SK-N-SH (cell line): ENCODE data around the gene SCN4B. TPM values are rescaled to one million over a fixed set of nuclear protein-coding genes. Genes with fewer than 3 reads are reported as not detected.

Experiments
- CTCF ChIA-PET: fragments of 300-600, 350-600 bp; formaldehyde crosslinking; extraction: SDS; loops from one replicate; lab custom pipeline; 2021; lab: Yijun Ruan, JAX
- POLR2A ChIA-PET: fragments of 350-600 bp; sonication (Branson Sonifier 250); formaldehyde crosslinking; extraction: SDS; loops from one replicate; lab custom pipeline; 2020; ENCODE audit warnings: antibody characterized with exemption, inconsistent platforms; lab: Yijun Ruan, JAX
- DNase-seq: peaks from one replicate; pipeline ENCODE4 v3.0.0; 2012
- H2AFZ ChIP-seq: fragments of 200-600 bp; sonication (generic); 2 replicates; pipeline ENCODE4 v1.8.1; 2016; ENCODE audit warnings: antibody characterized with exemption, mild to moderate bottlenecking, low read depth
- H3F3A ChIP-seq: fragments of 200-600 bp; sonication (generic); replicated peaks from 2 replicates; pipeline ENCODE3; 2016; ENCODE audit warnings: antibody characterized with exemption, mild to moderate bottlenecking; ENCODE audit not compliant: insufficient read depth
- H3K27ac ChIP-seq, 2 experiments: fragments of 200-500 bp in 1 of 2; fragments of 200-600 bp in 1 of 2; sonication (Bioruptor generic) in 1 of 2; sonication (generic), shearing (Covaris generic) in 1 of 2; 2 replicates each; pipeline versions ENCODE4 v1.5.1 to v1.6.1; 2014 to 2016; ENCODE audit warnings: low read depth in 2 of 2, inconsistent platforms in 1 of 2, low read length in 1 of 2, mild to moderate bottlenecking in 1 of 2, mixed read lengths in 1 of 2
- H3K27me3 ChIP-seq: fragments of 200-600 bp; sonication (generic), shearing (Covaris generic); 2 replicates; pipeline ENCODE4 v1.6.1; 2016; ENCODE audit warnings: mixed run types; ENCODE audit not compliant: insufficient read depth
- H3K36me3 ChIP-seq, 2 experiments: fragments of 200-500 bp in 1 of 2; fragments of 200-600 bp in 1 of 2; sonication (Bioruptor generic) in 1 of 2; sonication (generic) in 1 of 2; replicated peaks in 1 of 2; 2 replicates each; pipeline versions ENCODE3 to v1.5.1; 2014 to 2016; ENCODE audit warnings: low read length in 1 of 2, mild to moderate bottlenecking in 1 of 2; ENCODE audit not compliant: insufficient read depth in 2 of 2, control insufficient read depth in 1 of 2
- H3K4me1 ChIP-seq, 2 experiments: fragments of 200-500 bp in 1 of 2; fragments of 200-600 bp in 1 of 2; sonication (Bioruptor generic) in 1 of 2; sonication (generic), shearing (Covaris generic) in 1 of 2; 2 replicates each; pipeline versions ENCODE4 v1.5.1 to v1.6.1; 2014 to 2016; ENCODE audit warnings: low read depth in 1 of 2, low read length in 1 of 2, mixed run types in 1 of 2; ENCODE audit not compliant: insufficient read depth in 2 of 2, control insufficient read depth in 1 of 2
- H3K4me2 ChIP-seq: fragments of 200-600 bp; sonication (generic), shearing (Covaris generic); 2 replicates; pipeline ENCODE4 v1.6.1; 2017; ENCODE audit warnings: mixed run types
- H3K4me3 ChIP-seq, 2 experiments: fragments of 200-500 bp in 1 of 2; fragments of 200-600 bp in 1 of 2; sonication (Bioruptor generic) in 1 of 2; sonication (generic), shearing (Covaris generic) in 1 of 2; 2 replicates each; pipeline versions ENCODE4 v1.5.1 to v1.8.1; 2014 to 2016; ENCODE audit warnings: low read depth in 2 of 2, inconsistent platforms in 1 of 2, low read length in 1 of 2, mild to moderate bottlenecking in 1 of 2, mixed read lengths in 1 of 2, moderate library complexity in 1 of 2
- H3K79me2 ChIP-seq: fragments of 200-600 bp; sonication (generic); 2 replicates; pipeline ENCODE4 v1.8.1; 2017; ENCODE audit warnings: mild to moderate bottlenecking; ENCODE audit not compliant: insufficient read depth
- H3K9ac ChIP-seq: fragments of 200-600 bp; sonication (generic); 2 replicates; pipeline ENCODE4 v1.6.1; 2017; ENCODE audit warnings: mixed run types
- H3K9me2 ChIP-seq: fragments of 200-600 bp; sonication (generic); 2 replicates; pipeline ENCODE4 v1.6.1; 2017; ENCODE audit warnings: mixed run types
- H3K9me3 ChIP-seq: fragments of 200-600 bp; sonication (generic); 2 replicates; pipeline ENCODE4 v1.6.1; 2017; ENCODE audit warnings: mixed run types, mild to moderate bottlenecking, moderate library complexity
- H4K20me1 ChIP-seq: fragments of 200-600 bp; sonication (generic); 2 replicates; pipeline ENCODE4 v1.6.1; 2017; ENCODE audit warnings: mild to moderate bottlenecking, mixed run types; ENCODE audit not compliant: insufficient read depth
- ELF1 ChIP-seq: IDR thresholded peaks from 2 replicates; pipeline ENCODE4 v1.4.0; 2012
- EP300 ChIP-seq, 2 experiments: IDR thresholded peaks; 2 replicates each; pipeline versions ENCODE4 v1.4.0 to v1.6.1; 2012; ENCODE audit warnings: borderline replicate concordance in 1 of 2, low read depth in 1 of 2, low read length in 1 of 2
- EZH2phosphoT487 ChIP-seq: fragments of 200-600 bp; sonication (generic); IDR thresholded peaks from 2 replicates; pipeline ENCODE4 v1.6.1; 2017; ENCODE audit warnings: low read depth, mixed run types, mild to moderate bottlenecking, antibody characterized with exemption, moderate library complexity, borderline replicate concordance
- FOSL2 ChIP-seq: IDR thresholded peaks from 2 replicates; pipeline ENCODE4 v1.4.0; 2012; ENCODE audit warnings: low read depth, mild to moderate bottlenecking, moderate library complexity, borderline replicate concordance
- FOXM1 ChIP-seq: IDR thresholded peaks from 2 replicates; pipeline ENCODE4 v1.4.0; 2012; ENCODE audit warnings: low read depth, mild to moderate bottlenecking
- GABPA ChIP-seq: IDR thresholded peaks from 2 replicates; pipeline ENCODE4 v1.4.0; 2012; ENCODE audit warnings: low read depth, mild to moderate bottlenecking
- MXI1 ChIP-seq: IDR thresholded peaks from 2 replicates; pipeline ENCODE4 v1.6.1; 2012; ENCODE audit warnings: mild to moderate bottlenecking, low read depth, low read length, improper control_type of control experiment
- NFIC ChIP-seq: IDR thresholded peaks from 2 replicates; pipeline ENCODE4 v1.4.0; 2012; ENCODE audit warnings: borderline replicate concordance
- POLR2AphosphoS5 ChIP-seq: IDR thresholded peaks from 2 replicates; pipeline ENCODE4 v1.6.1; 2012; ENCODE audit warnings: low read depth, low read length
- RAD21 ChIP-seq: IDR thresholded peaks from 2 replicates; pipeline ENCODE4 v1.6.1; 2012; ENCODE audit warnings: mild to moderate bottlenecking, low read length
- RCOR1 ChIP-seq: fragments of 150-350 bp; IDR thresholded peaks from 2 replicates; pipeline ENCODE4 v1.6.1; 2017; ENCODE audit warnings: antibody characterized with exemption, low read length
- RXRA ChIP-seq: IDR thresholded peaks from 2 replicates; pipeline ENCODE4 v1.4.0; 2012; ENCODE audit warnings: low read depth, mild to moderate bottlenecking, borderline replicate concordance
- SMC3 ChIP-seq: IDR thresholded peaks from 2 replicates; pipeline ENCODE4 v1.6.1; 2012; ENCODE audit warnings: low read depth, low read length, improper control_type of control experiment
- TAF1 ChIP-seq: IDR thresholded peaks from 2 replicates; pipeline ENCODE4 v1.6.1; 2012; ENCODE audit warnings: low read depth, mild to moderate bottlenecking, low read length, moderate library complexity, borderline replicate concordance
- TCF12 ChIP-seq: IDR thresholded peaks from 2 replicates; pipeline ENCODE4 v1.4.0; 2012
- YY1 ChIP-seq: IDR thresholded peaks from 2 replicates; pipeline ENCODE4 v1.4.0; 2012; ENCODE audit warnings: low read depth, mild to moderate bottlenecking
- WGBS: methylation state at CpG from one replicate; pipeline ENCODE4 v1.1.6; 2017; ENCODE audit warnings: low lambda C conversion rate; 5-methylcytosine and 5-hydroxymethylcytosine counted together
- polyA plus RNA-seq, 3 experiments: library from polyadenylated mRNA; depleted of rRNA; stranded (reverse); fragments of >200 nt; gene quantifications; 2 replicates each; pipeline ENCODE4 v1.2.3, GENCODE V29; 2012
- TF ChIP-seq, protein P1 (sequence below): IDR thresholded peaks from 2 replicates; pipeline ENCODE4 v1.4.0; 2012; ENCODE audit warnings: low read depth, borderline replicate concordance
- TF ChIP-seq, protein P2 (sequence below): fragments of 150-350 bp; IDR thresholded peaks from 2 replicates; pipeline ENCODE4 v1.6.1; 2016; ENCODE audit warnings: mild to moderate bottlenecking, low read depth, low read length
- TF ChIP-seq, protein P3 (sequence below): IDR thresholded peaks from 2 replicates; pipeline ENCODE4; 2012
- TF ChIP-seq, protein P4 (sequence below): fragments of 150-350 bp; IDR thresholded peaks from 2 replicates; pipeline ENCODE4 v1.6.1; 2017; ENCODE audit warnings: antibody characterized with exemption, low read length, low read depth, borderline replicate concordance

The SCN4B gene
- polyA plus RNA-seq, 1 of the 3 experiments (the other 2 are of a cell fraction) = 1.2 TPM

DNA sequence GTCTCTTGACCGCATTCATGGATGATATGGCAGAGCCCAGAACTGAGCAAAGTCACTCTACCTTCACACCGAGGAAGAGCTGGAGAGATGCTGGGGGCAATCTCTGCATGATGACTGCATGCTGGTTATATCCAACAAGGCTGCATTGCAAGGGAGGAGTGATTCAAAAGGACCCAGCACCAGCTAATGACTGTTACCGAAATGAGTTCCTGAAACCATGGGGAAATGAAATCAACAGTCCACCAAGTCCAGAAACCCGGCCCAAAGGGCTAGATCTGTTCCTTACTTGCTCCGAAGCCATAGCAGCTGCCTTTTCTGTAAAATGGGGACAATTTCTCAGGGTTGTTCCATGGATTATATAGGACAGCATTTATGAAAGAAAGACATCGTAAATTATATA lies 64.7 kb downstream of the SCN4B start:
- H3K4me2 ChIP-seq = no peak overlapping the region
- peaks cover 6% of the 10 kb centered on the region; the same call in 1 of the 2 replicates for H3K27me3 ChIP-seq
- POLR2A ChIA-PET = no interaction called here
- no peaks in the 10 kb centered on the region for H4K20me1 ChIP-seq
- no peaks in the 10 kb centered on the region for H3K4me1 ChIP-seq
- no peaks in the 10 kb centered on the region for H3F3A ChIP-seq
- H3K9me2 ChIP-seq = no peaks in the 10 kb centered on the region
- H3K9ac ChIP-seq = no peak overlapping the region
- CTCF ChIA-PET = interaction anchor here (0.7 to 2.3 kb wide), 2 partner anchors 35 to 264 kb away, joined by 3 to 6 read pairs; no protein-coding TSS in a partner anchor
- no peak overlapping the region for H3K27ac ChIP-seq
- DNase-seq = no peak
- no peak overlapping the region for H2AFZ ChIP-seq
- no peaks in the 10 kb centered on the region for H3K79me2 ChIP-seq
- TF ChIP-seq, protein P1, sequence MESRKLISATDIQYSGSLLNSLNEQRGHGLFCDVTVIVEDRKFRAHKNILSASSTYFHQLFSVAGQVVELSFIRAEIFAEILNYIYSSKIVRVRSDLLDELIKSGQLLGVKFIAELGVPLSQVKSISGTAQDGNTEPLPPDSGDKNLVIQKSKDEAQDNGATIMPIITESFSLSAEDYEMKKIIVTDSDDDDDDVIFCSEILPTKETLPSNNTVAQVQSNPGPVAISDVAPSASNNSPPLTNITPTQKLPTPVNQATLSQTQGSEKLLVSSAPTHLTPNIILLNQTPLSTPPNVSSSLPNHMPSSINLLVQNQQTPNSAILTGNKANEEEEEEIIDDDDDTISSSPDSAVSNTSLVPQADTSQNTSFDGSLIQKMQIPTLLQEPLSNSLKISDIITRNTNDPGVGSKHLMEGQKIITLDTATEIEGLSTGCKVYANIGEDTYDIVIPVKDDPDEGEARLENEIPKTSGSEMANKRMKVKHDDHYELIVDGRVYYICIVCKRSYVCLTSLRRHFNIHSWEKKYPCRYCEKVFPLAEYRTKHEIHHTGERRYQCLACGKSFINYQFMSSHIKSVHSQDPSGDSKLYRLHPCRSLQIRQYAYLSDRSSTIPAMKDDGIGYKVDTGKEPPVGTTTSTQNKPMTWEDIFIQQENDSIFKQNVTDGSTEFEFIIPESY = no peak
- TF ChIP-seq RCOR1 = no peak
- TF ChIP-seq SMC3 = no peak
- TF ChIP-seq, protein P2, sequence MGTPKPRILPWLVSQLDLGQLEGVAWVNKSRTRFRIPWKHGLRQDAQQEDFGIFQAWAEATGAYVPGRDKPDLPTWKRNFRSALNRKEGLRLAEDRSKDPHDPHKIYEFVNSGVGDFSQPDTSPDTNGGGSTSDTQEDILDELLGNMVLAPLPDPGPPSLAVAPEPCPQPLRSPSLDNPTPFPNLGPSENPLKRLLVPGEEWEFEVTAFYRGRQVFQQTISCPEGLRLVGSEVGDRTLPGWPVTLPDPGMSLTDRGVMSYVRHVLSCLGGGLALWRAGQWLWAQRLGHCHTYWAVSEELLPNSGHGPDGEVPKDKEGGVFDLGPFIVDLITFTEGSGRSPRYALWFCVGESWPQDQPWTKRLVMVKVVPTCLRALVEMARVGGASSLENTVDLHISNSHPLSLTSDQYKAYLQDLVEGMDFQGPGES = no peak
- TF ChIP-seq, protein P3, sequence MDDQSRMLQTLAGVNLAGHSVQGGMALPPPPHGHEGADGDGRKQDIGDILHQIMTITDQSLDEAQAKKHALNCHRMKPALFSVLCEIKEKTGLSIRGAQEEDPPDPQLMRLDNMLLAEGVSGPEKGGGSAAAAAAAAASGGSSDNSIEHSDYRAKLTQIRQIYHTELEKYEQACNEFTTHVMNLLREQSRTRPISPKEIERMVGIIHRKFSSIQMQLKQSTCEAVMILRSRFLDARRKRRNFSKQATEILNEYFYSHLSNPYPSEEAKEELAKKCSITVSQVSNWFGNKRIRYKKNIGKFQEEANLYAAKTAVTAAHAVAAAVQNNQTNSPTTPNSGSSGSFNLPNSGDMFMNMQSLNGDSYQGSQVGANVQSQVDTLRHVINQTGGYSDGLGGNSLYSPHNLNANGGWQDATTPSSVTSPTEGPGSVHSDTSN = no peak
- TF ChIP-seq TCF12 = no peak
- TF ChIP-seq TAF1 = no peak
- H3K4me3 ChIP-seq = no peak overlapping the region
- no peaks in the 10 kb centered on the region for H3K9me3 ChIP-seq
- 29% methylated on average over 5 of the region's 6 CpGs for WGBS
- no peaks in the 10 kb centered on the region for H3K36me3 ChIP-seq

DNA sequence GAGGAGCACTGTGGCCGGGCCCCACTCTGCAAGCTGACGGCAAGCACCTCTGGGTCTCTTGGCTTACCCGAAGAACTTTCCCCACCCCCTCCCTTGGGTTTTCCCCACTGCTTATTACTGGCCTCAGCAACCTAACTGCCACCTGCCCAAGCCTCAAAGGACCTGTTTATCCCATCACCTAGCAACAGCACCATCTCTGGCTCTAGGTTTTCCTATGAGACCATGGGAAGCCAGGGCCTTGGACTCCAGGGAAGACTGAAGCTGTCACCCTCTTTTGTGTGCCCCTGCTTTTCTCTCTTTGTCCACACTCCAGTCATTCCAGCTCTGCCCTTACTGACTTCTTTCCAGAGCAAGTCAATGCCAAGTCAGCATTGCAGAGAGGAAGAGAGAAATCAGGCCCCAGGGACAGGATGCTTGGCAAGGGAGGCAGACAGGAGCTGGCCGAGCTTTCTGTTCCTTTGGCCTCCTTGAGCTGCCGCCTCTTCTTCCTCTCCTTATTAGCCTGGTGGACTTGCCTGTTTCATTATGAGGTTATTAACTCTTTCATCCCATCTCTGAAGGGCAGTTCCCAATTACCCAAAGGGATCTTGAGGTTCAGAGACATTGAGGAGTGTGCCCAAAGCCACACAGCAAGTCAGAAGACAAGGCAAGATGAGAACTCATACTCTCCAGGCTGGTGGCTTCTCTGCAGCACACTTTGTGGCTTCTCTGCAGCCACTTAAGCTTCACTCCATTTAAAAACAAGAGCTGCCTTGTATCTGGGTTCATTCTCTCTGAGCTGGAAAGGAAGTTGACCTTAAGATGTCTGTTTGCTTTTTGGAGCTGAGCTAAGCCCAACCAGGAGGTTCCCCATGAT lies 65.5 kb downstream of the SCN4B start, which contains the start of gene SMIM35:
TSS of gene SMIM35 (minus strand) at position 51 of the 856 bp plus-strand sequence. CDS start 206 bp downstream, outside the sequence.
- H2AFZ ChIP-seq = no peak within 1 kb of the TSS
- WGBS = 21% methylated on average over 5 of the region's 5 CpGs
- TF ChIP-seq, protein P4, sequence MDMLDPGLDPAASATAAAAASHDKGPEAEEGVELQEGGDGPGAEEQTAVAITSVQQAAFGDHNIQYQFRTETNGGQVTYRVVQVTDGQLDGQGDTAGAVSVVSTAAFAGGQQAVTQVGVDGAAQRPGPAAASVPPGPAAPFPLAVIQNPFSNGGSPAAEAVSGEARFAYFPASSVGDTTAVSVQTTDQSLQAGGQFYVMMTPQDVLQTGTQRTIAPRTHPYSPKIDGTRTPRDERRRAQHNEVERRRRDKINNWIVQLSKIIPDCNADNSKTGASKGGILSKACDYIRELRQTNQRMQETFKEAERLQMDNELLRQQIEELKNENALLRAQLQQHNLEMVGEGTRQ = no peak
- no peak for TF ChIP-seq NFIC
- TF ChIP-seq EP300 (IDR thresholded peaks at IDR 0.05; ENCODE audit: borderline replicate concordance in 1 of 2, low read depth in 1 of 2, low read length in 1 of 2) = no peak
- no peak for TF ChIP-seq ELF1
- no peak for TF ChIP-seq FOXM1
- TF ChIP-seq FOSL2 = no peak
- no peak for TF ChIP-seq RXRA
- no peak for TF ChIP-seq RAD21
- no peak for TF ChIP-seq TAF1
- TF ChIP-seq MXI1 = no peak
- no peak for TF ChIP-seq YY1
- TF ChIP-seq POLR2AphosphoS5 = no peak
- no peak for TF ChIP-seq GABPA
- TF ChIP-seq SMC3 = no peak
- no peak for TF ChIP-seq EZH2phosphoT487
- TF ChIP-seq, protein P1 = no peak
- no peak within 1 kb of the TSS for H3K4me3 ChIP-seq
- H3K79me2 ChIP-seq = no peaks in the 10 kb centered on the region
- DNase-seq = no peak
- peaks cover 6% of the 10 kb centered on the region; the same call in 1 of the 2 replicates for H3K27me3 ChIP-seq
- H3K4me2 ChIP-seq = no peak within 1 kb of the TSS
- no peaks in the 10 kb centered on the region for H3K9me3 ChIP-seq
- H3K9ac ChIP-seq = no peak within 1 kb of the TSS
- H3K36me3 ChIP-seq = no peaks in the 10 kb centered on the region
- CTCF ChIA-PET = interaction anchor here (0.7 to 2.3 kb wide), 3 partner anchors 34 to 263 kb away, joined by 3 to 6 read pairs (median 5); no protein-coding TSS in a partner anchor
- no peaks in the 10 kb centered on the region for H4K20me1 ChIP-seq
- H3F3A ChIP-seq = no peaks in the 10 kb centered on the region
- no peak within 1 kb of the TSS for H3K27ac ChIP-seq
- H3K9me2 ChIP-seq = no peaks in the 10 kb centered on the region
- no peaks in the 10 kb centered on the region for H3K4me1 ChIP-seq
- POLR2A ChIA-PET = no interaction called here
